NCI-H2227 (cell line): Measurements from ENCODE around the gene SLX1B.
"Not testable (repeated sequence)": the region's sequence is repeated elsewhere in the genome, so short reads cannot be mapped to it uniquely, and the experiment has no call there.

Experiments used
- DNase-seq: peaks from one replicate; lab custom pipeline; 2025; ENCODE audit not compliant: unreplicated experiment; lab: John Stamatoyannopoulos, UW

SLX1B gene

GRCh38 chr16:29454269-29454668 is at the start of gene SLX1B, which contains the start of gene BOLA2:
SLX1B (plus strand) TSS chr16:29454533.
BOLA2 (minus strand) TSS chr16:29454351; CDS start chr16:29454253, 98 bp downstream.
- not testable (repeated sequence) for DNase-seq

- DNase-seq = not testable (repeated sequence)
Observed at GRCh38 chr16:29405249-29405648, 49.1 kb upstream of the SLX1B start.

- not testable (repeated sequence) for DNase-seq
Observed at GRCh38 chr16:29423587-29423986, 30.7 kb upstream of the SLX1B start.

GRCh38 chr16:29425390-29425789 is 28.9 kb upstream of the SLX1B start:
- not testable (repeated sequence) for DNase-seq

- not testable (repeated sequence) for DNase-seq
Observed at GRCh38 chr16:29453754-29454153, 579 bp upstream of the SLX1B start.

GRCh38 chr16:29454828-29455227 is 495 bp downstream of the SLX1B start:
- not testable (repeated sequence) for DNase-seq

- DNase-seq = not testable (repeated sequence)
Observed at GRCh38 chr16:29457660-29458059, 3.3 kb downstream of the SLX1B start.

GRCh38 chr16:29459706-29460646 is 5.6 kb downstream of the SLX1B start, which contains the start of gene SULT1A4:
SULT1A4 (plus strand) TSS chr16:29459913; CDS start chr16:29461386, 1,473 bp downstream.
- DNase-seq = not testable (repeated sequence)

- not testable (repeated sequence) for DNase-seq
Observed at GRCh38 chr16:29460647-29461030, 6.3 kb downstream of the SLX1B start.

GRCh38 chr16:29465985-29466824 is 11.9 kb downstream of the SLX1B start:
- not testable (repeated sequence) for DNase-seq

GRCh38 chr16:29466904-29467303 is 12.6 kb downstream of the SLX1B start:
- DNase-seq = not testable (repeated sequence)

- not testable (repeated sequence) for DNase-seq
Observed at GRCh38 chr16:29467654-29468366, 13.5 kb downstream of the SLX1B start.

GRCh38 chr16:29469660-29470059 is 15.3 kb downstream of the SLX1B start:
- DNase-seq = not testable (repeated sequence)

GRCh38 chr16:29472065-29472464 is 17.7 kb downstream of the SLX1B start:
- DNase-seq = not testable (repeated sequence)

GRCh38 chr16:29482276-29482675 is 27.9 kb downstream of the SLX1B start:
- DNase-seq = not testable (repeated sequence)

GRCh38 chr16:29506308-29506707 is 52.0 kb downstream of the SLX1B start, which contains the start of gene NPIPB12:
NPIPB12 (minus strand) TSS chr16:29506408.
- not testable (repeated sequence) for DNase-seq
